NCI-H1436 (cell line): ENCODE measurements around the gene AKAP13.
"Not testable (repeated sequence)": the region's sequence is repeated elsewhere in the genome, so short reads cannot be mapped to it uniquely, and the experiment has no call there.

ENCODE experiments used
- DNase-seq: peaks from one replicate; lab custom pipeline; 2025; lab: John Stamatoyannopoulos, UW

AKAP13 gene

GRCh38 chr15:85412956-85413854 is 32.8 kb downstream of the AKAP13 start:
- no peak for DNase-seq

- DNase-seq, result no peak
Measured at GRCh38 chr15:85414037-85414436, 33.6 kb downstream of the AKAP13 start.

- no peak for DNase-seq
Measured at GRCh38 chr15:85414495-85414894, 34.1 kb downstream of the AKAP13 start.

- DNase-seq, result no peak
Measured at GRCh38 chr15:85414991-85415390, 34.6 kb downstream of the AKAP13 start.

- no peak for DNase-seq
Measured at GRCh38 chr15:85415783-85416182, 35.4 kb downstream of the AKAP13 start.

GRCh38 chr15:85417276-85417675 is 36.9 kb downstream of the AKAP13 start:
- DNase-seq, result no peak

GRCh38 chr15:85419161-85419560 is 38.8 kb downstream of the AKAP13 start:
- no peak for DNase-seq

GRCh38 chr15:85421116-85421925 is 40.9 kb downstream of the AKAP13 start:
- no peak for DNase-seq

GRCh38 chr15:85422607-85423006 is 42.2 kb downstream of the AKAP13 start:
- no peak for DNase-seq

GRCh38 chr15:85423256-85423655 is 42.9 kb downstream of the AKAP13 start:
- no peak for DNase-seq

GRCh38 chr15:85424154-85424553 is 43.8 kb downstream of the AKAP13 start:
- DNase-seq, result no peak

- DNase-seq, result no peak
Measured at GRCh38 chr15:85426481-85426880, 46.1 kb downstream of the AKAP13 start.

- DNase-seq, result no peak
Measured at GRCh38 chr15:85427286-85428028, 47.1 kb downstream of the AKAP13 start.

GRCh38 chr15:85429522-85429921 is 49.1 kb downstream of the AKAP13 start:
- DNase-seq, result no peak

- no peak for DNase-seq
Measured at GRCh38 chr15:85430406-85431204, 50.2 kb downstream of the AKAP13 start.

GRCh38 chr15:85439996-85440395 is 59.6 kb downstream of the AKAP13 start:
- no peak for DNase-seq

GRCh38 chr15:85440451-85440850 is 60.0 kb downstream of the AKAP13 start:
- no peak for DNase-seq

- not testable (repeated sequence) for DNase-seq
Measured at GRCh38 chr15:85441854-85442253, 61.5 kb downstream of the AKAP13 start.

GRCh38 chr15:85443046-85443445 is 62.6 kb downstream of the AKAP13 start:
- no peak for DNase-seq

GRCh38 chr15:85443593-85444087 is 63.2 kb downstream of the AKAP13 start:
- DNase-seq, result no peak

GRCh38 chr15:85444122-85444745 is 63.8 kb downstream of the AKAP13 start:
- no peak for DNase-seq
